OCI-LY3 (cell line): ENCODE results near the gene BCL2L14.

Source experiments
- EZH2phosphoT487 ChIP-seq: fragments of 200-600 bp; shearing (Covaris generic); IDR thresholded peaks from 2 replicates; pipeline ENCODE4 v1.6.1; 2018; ENCODE audit warnings: antibody characterized with exemption, mixed run types, low read depth
- TF ChIP-seq, protein P1 (sequence below): fragments of 200-600, 300-600 bp; sonication (generic); IDR thresholded peaks from 2 replicates; pipeline ENCODE4 v1.5.1; 2014; ENCODE audit warnings: antibody characterized with exemption, low read length, low read depth

GRCh38 chr12:12097891-12098690 lies 27.4 kb downstream of the BCL2L14 start:
- TF ChIP-seq, protein P1, sequence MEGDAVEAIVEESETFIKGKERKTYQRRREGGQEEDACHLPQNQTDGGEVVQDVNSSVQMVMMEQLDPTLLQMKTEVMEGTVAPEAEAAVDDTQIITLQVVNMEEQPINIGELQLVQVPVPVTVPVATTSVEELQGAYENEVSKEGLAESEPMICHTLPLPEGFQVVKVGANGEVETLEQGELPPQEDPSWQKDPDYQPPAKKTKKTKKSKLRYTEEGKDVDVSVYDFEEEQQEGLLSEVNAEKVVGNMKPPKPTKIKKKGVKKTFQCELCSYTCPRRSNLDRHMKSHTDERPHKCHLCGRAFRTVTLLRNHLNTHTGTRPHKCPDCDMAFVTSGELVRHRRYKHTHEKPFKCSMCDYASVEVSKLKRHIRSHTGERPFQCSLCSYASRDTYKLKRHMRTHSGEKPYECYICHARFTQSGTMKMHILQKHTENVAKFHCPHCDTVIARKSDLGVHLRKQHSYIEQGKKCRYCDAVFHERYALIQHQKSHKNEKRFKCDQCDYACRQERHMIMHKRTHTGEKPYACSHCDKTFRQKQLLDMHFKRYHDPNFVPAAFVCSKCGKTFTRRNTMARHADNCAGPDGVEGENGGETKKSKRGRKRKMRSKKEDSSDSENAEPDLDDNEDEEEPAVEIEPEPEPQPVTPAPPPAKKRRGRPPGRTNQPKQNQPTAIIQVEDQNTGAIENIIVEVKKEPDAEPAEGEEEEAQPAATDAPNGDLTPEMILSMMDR, result no peak
- TF ChIP-seq EZH2phosphoT487, result no peak
